Superior temporal gyrus (tissue), 1 donor: ENCODE results near the gene EXD3.

Source experiments
- DNase-seq: peaks from one replicate; pipeline ENCODE4 v3.0.0-alpha.2; 2016; ENCODE audit errors: extremely low spot score

The EXD3 gene

DNA sequence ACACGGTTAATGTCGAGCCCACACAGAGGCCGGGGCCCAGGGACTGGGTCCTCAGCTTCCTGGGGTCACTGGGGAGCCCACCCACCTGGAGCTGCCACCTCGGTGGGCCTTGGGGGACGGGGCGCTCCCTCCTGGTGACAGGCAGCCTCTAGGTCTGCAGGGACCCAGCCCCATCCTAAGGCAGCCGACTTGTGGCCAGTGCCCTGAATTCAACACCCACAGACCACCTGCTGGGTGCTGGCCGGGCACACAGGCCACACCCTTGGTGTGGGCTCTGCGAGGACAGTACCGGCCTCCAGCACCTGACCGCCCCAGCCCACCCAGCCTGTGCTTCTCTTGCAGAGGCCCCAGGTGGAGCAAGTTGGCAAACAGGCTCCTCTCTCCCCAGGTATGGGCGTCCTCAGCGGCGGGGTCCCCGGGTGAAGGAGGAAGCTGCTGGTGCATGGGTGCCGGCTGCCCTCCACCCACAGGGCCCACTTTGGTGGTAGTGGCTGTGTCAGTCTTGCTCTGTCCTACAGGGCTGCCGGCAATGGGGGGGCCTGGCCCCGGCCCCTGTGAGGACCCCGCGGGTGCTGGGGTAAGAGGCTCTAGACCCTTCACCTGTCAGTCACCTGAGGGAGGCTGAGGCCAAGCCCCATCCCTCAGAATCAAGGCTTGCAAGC is 9.9 kb upstream of the EXD3 start:
- DNase-seq: no peak

DNA sequence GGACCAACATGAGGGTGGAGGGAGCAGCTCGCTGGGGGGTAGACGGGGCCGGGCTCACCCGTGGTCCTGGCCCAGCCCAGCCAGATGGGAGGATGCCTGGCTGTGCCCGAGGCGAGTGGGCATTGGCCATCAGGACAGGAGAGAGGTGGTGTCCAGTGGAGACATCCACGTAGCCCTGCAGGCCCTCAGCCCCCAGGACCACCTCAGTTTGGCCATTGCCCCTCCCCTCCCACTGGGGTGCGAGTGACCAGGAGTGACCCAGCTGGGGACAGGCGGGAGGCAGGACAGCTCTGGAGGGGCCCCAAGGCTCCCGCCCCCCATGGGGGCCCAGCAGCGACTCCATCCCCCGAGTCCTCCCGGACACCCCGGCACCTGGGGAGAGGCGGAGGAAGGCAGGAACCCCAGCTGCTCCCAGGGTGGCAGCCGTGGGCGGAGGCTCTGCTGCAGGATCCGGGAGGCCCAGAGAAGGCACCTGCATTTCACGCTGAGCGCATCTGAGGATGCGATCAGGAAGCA is 8.5 kb upstream of the EXD3 start:
- no peak for DNase-seq

DNA sequence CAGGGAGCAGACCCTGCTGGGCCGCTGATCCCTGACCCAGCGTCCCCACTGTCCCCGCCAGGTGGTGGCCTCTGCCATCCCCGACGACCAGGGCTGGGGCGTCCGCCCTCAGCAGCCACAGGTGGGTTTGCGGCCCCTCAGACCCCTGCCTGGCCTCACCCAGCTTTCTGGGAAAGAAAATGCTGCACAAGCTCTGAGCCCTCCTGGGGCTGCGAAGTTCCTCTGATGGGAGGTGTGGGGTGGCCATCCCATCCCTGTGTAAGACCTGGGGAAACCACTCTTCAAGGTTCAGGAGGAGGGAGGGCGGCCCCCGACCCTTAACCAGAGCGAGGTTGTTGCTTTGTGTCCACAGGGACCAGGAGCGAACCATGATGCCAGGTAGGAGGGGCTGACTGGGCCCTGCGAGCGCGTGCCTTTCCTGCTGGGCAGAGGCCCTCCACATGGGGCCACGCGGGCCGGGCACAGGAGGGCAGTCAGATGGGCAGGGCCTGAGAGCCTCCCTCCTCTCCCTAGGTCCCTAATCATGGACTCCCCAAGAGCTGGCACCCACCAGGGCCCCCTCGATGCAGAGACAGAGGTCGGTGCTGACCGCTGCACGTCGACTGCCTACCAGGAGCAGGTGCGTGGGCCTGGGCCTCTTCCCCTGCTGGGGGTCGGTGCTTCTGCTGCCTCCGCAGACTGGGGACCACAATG is 7.9 kb upstream of the EXD3 start:
- no peak for DNase-seq

DNA sequence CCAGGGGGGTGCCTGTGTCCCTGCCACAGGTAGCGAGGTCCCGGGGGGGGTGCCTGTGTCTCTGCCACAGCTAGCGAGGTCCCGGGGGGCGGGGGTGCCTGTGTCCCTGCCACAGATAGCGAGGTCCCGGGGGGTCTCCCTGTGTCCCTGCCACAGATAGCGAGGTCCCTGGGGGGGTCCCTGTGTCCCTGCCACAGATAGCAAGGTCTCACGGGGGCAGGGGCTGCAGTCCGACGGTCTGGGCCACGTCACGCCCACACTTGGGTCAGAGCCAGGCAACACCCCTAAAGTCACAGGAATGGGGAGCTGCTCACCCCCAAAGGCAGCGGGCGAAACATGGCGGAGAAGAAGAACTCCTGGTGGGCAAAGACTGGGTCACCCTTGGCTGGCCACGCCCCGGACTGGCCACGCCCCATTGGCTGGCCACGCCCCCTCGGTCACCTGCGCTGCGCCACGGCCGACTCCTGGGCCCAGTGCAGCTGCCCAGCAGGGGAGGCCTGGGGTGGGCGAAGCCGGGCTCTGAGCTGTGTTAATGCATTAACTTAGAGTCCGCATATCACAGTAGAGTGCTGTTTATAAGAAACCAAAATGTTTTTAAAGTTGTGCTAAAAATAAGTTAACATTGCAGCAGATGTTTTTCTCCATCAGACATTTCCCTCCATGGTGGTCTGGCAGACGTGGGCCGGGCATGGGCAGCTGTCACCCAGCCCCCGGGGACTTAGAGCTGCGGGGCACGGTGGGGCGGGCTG is 7.2 kb upstream of the EXD3 start:
- DNase-seq: no peak

DNA sequence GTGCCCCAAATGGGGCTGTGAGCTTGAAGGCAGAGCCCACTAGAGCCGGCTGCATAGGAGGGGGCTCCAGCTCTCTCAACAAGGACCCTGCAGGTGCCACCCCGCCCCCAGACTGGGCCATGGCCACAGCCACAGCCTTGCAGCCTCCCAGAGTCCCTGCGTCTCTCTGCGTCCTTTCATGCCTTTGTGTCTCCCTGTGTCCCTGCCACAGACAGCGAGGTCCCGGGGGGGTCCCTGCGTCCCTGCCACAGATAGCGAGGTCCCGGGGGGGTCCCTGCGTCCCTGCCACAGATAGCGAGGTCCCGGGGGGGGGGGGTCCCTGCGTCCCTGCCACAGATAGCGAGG is 6.6 kb upstream of the EXD3 start:
- DNase-seq: no peak

DNA sequence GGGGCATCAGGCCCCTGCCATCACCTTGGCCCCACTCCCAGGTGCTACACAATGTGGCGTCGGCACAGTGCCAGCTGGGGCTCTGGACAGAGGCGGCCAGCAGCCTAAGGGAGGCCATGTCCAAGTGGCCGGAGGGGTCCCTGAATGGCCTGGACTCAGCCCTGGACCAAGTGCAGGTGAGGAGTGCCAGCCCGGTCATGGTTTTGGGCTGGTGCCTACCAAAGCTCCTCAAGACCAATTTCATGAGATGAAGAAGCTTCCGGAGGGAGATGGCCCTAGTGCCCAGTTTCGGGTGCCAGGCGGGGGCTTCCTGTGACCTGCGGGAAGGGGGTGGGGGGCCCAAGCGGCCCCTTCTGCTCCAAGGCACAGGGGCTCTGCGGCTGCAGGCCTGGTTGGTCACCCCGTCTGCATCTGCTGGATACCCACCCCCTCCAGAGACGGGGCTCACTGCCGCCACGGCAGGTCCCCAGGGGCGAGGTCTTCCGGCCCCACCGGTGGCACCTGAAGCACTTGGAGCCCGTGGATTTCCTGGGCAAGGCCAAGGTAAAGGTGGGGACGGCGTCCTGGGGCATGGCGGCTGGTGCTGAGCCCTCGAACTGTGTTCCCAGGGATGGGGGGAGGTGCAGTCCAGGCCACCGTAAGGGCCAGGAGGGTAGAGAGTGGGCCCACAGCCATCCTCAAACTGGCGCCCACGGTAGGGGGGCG is 6.0 kb upstream of the EXD3 start:
- no peak for DNase-seq

DNA sequence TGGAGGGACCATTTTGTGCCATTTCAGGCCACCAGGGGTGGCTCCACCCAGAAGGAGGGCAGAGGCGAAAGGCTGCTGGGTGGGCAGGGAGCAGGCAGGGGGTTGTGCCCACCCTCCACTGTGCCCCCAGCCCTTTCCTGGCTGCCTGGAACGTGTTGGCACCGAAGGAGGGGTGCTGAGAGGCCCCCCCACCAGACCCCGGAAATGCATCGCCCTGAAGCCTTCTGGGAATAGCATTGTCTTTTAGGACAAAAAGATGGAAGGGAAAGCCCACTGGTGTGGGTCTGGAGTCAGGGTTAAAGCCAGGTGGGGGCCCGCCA is 5.3 kb upstream of the EXD3 start:
- DNase-seq: no peak

DNA sequence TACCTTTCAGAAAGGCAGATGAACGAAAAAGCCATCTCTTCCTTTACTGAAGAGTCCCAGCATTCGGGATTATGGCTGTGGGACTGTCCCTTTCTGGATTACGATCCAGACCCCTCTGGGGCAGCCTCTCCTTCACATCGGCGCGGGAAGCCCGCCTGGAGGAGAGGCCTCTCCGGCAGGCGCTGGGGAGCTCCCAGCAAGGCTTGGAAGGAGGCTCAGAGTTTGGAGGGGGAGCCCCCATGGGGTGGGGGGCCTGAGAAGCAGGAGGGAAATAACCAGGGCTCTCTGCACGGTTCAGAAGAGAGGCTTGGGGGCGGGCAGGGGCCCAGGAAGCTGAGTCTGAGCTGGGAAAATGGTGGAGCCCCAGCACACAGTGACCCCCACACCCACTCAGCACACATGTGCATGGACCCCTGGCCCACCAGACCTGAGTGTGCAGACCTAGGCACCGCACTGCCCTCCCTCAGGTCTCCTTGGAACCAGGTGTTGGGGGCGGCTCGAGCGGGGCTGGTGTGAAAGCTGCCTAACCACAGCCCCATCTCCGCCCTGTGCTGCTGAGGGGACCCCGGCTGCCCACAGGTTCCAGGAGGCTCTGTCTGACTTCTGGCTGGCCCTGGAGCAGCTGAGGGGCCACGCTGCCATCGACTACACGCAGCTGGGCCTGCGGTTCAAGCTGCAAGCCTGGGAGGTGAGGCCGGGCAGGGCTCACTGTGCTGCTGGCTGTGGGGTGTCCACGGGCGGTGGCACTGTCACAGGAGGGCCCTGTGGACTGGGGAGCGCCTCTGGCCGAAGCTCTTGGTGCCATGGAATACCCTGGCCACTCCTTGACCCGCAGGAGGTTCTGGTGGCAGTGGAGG is 4.7 kb upstream of the EXD3 start:
- no peak for DNase-seq

DNA sequence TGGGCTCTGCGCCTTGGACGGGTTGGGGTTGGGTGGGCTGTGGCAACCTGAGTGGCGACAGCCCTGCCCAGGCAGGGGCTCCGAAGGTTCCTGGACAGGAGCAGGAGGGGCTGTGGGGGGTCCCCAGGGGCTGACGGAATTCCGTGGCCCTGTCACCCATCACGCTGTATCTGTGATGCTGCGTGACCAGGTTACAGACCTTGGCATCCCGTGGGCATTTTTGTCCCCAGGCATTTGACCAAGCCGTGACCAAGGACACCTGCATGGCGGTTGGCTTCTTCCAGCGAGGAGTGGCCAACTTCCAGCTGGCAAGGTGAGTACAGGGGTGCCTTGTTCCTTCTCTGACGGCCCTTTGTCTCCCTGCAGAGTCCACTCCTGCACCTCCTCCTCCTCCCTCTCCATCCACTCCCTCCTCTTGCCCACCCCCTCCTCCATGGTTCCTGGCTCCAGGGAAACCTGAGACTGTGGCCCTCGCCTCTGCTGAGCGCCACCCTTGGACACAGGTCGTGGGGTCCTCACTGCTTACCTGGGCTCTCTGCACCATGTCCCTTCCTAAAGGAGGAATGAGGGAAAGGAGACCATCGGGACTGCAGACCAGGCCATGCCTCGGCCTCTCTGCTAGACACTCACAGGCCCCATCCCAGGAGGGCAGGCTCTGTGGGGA is 3.2 kb upstream of the EXD3 start:
- no peak for DNase-seq

DNA sequence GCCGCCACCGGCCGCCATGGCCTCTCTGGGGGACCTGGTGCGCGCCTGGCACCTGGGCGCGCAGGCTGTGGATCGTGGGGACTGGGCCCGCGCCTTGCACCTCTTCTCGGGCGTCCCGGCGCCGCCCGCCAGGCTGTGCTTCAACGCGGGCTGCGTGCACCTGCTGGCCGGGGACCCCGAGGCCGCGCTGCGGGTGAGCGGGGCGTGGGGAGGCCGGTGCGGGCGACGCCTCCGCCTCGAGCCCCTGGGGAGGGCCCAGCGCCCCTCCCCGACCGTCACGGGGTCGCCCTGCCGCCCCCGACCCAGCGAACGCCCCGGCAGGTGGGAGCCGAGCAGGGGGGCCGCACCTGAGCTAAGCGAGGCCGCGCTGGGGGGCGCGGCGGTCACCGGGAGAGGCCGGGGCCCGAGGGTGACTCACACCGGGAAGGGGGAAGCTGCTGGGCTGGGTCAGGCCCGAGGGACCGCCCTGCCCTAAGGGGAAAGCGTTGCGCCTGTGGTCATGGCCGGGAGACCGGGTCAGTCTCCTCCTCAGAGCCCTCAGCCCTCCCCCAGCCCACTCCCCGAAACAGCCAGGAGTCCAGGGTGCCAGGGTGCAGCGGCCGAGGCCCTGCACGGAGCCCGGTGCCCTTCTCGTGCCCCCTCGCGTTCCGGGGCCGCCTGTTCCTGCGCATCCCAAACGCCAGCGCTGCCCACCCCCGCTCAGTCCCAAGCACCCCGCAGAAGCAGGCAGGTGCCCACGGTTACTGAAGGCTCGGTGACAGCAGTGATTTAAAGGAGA is 741 bp upstream of the EXD3 start:
- DNase-seq: no peak

DNA sequence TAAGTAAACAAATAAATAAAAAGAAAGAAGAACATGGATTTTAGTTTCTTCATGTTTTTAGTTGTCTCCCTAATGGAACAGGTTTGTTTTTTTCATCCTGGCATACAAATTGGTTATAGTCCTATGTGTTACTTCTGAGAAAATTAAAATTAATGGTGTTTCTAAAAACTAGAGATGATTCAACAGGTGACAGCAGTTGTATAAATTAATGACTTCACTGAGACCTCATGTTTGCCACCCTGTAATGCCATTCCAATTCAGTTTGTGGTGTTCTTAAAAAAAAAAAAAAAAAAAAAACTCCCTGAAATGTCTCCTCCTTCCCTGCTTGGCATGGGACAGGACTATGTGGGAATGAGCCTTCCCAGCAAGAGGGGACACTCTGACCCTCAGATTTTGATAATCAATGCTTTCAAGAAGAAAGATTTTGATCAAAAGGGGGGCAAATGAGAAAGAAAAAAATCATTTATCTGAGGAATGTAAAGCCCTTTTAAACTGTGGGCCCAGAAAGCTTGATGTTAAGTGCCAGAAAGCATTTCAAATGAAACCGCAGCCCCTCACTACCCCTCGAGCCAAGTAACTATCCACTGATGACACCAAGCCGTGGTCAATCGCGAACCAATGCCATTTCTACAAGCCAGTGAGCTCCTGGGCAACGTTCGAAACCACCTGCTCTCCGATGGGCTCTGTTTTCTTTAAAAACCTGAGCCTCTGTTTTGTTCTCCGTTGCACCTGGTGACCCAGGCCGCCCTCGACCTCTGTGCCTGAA is 941 bp downstream of the EXD3 start:
- no peak for DNase-seq

DNA sequence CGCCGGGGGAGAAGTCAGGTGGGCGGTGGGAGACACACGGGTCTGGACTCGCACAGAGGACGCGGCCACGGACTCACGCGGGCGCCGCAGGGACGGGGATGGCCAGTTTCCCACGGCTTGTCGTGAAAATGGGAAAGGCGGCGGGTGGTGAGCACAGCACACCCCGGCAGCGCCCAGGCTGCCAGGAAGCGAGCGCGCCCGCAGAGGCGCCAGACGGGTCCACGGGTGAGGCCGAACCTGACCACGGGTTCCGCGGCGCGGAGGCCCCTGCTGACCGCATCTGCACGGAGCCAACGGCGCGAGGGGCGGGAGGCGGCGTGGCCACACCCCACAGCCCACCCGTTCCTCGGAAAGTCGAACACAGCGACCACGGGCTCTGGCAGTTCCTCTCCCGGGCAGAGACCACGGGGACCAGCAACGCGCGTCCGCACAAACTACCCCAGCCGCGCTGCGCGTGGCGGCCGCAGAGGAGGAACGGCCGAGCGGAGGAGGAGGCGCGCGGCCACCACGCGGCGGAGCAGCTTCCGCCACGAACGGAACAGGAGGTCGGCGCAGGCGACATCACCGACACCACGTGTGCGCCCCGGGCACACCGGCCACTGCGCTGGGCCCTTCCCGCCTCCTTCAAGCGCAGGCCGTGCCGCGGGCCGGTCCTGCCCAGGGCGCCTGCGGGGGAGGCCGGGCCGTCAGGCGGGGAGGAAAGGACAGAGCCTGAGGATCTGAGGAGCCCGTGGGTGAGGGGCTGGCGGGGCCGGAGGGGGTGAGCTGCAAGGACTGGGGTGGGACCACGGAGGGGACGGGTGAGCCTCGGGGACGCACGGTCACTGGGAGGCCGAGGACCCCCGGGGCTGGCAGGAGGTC is 5.6 kb downstream of the EXD3 start:
- no peak for DNase-seq

DNA sequence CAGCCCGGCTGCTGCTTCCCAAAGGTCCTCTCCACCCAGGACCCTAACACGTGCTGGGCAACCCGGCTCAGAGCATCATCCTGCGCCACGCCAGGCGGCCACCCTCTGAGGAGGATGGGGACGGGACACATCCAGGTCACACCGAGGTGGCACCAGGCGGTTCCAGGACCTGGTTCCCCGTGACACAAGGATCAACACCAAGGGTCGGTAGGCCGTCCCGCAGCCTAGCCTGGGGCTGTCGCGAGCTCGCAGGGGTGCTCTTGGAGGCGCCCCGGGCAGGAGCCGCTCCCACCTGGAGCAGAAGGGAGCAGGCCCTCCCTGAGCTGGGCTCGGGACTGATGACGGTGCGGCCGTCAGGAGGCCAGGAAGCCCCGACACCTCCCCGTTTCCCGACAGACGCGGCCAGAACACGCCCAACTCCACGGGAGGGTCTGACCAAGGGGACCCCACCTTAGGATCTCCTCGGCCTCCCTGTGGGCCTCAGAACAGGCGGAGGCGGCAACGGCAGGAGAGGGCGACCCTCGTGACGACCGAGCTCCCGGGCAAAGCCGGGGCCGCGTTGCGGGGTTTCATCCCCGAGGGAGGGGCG is 6.3 kb downstream of the EXD3 start:
- DNase-seq: no peak

DNA sequence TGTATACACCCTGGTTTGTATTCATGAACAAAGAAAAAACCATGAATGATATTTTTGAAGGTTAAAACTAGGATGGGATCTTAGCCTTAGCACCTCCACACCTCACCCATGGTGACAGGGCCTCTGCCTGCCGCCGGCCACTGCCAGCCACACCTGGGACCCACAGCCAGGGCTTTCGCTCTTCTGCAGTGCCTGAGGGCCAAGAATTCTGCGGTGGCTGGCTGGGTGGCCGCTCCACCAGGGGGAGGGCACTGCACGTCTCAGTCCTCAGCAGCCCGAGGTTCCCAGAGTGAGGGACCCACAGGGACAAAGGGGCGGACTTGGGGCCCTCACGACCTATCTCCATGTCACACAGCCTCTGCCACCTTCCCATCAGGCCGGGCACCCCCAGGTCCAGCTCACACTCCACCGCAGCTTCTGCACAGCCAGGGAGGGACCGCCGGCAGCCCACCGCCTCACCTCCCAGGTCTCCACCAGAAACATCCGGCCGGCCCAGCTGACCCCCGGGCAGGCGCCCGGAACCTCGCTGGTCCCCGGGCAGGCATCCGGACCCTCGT is 6.9 kb downstream of the EXD3 start:
- no peak for DNase-seq

DNA sequence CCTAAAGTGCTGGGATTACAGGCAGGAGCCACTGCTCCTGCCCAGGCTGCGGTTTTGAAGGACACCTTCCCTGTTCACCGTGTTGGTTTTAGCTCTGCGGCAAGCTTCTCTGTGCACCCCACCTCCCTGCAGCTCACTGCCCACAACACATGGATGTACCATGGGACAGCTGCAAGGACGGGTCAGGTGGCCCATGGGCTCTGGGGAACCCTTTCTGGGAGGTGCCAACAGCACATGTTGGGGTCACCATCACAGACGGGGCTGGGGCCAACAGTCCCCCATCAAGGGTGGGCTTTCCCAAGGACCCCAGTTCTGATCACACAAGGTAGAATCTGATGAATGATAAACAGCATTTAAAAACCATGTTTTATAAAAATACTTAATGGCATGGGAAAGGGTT is 7.5 kb downstream of the EXD3 start:
- no peak for DNase-seq

DNA sequence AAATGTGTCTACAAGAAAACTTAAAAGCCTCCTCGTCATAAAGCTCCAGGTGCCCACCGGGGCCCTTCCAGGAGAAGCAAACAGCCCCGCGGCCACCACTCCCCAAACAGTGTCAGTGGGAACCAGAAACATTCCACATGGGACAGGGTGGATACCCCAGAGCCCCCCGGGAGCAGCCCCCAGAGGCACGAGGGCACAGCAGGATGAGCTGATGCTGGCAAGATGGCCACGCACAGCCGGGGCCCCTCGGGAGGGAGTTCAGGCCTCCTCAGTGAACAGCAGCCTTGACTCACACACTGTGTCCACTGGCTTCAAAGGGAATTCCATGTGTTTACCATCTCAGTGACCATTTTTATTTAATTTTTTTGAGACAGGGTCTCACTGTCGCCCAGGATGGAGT is 10.5 kb downstream of the EXD3 start:
- no peak for DNase-seq

DNA sequence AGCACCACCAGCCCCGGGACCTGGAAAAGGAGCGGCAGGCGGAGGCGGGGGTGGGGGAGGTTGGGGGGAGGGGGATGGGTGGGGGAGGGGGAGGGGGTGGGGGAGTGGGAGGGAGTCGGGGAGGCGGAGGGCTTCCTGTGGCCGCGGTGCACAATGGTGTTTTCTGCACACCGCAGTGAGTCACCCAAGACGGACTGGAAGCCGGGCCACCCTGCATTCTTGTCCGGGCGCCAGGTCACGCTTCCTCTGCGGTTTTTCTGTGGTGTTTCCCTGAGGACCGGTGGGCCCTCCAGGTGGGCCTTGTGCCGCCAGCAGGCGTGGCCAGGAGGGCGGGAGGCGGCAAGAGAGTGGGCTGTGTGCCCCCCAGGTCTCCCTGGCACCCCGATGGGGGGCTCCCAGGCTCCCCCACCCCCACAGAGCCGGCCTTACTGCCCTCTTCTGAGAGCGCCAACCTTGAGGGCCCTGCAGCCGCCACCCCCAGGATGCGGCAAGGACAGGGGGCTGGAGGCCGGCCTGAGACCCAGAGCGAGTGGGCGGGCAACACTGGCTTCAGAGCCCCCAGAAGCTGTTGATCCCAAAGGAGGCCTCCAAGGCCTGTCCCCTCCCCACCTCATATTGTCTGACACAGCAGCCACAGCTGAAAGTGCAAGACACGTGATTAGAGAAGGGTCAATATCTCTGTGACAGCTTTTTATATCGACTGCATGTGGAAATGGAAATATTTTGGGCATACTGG is 11.1 kb downstream of the EXD3 start:
- no peak for DNase-seq
